SK-N-DZ (cell line): ENCODE data around the gene EXOC2.

Source experiments
- DNase-seq: peaks from one replicate; pipeline ENCODE4 v3.0.0-alpha.2; 2015; ENCODE audit warnings: low spot score

EXOC2 gene

GRCh38 chr6:473356-473755 is 219.6 kb downstream of the EXOC2 start:
- no peak for DNase-seq

DNA sequence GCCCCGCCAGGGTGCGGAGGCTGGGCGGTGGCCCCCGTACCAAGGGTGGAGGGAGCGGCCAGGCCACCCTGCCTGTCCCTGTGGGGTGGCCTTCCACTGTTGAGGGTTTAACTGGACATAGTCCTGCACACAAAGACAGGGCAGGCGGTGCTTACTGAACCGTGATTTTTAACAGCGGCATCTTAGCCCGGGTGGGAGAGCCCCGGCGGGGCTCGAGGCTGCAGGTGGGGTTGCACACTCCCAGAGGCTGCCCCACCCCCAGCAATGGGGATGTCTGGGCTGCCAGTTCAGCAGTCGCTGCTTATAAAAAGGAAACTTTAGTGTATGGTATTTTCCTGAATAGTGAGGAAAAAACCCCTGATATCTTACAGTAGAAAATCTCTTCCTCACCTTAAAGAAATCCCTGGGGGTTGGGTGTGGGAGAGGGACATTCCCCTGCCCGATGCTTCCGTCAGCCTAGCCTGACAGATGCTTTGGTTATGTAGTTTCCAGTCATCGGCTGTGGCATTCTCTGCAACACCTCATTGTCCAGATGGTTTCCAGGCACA is 222.0 kb downstream of the EXOC2 start:
- no peak for DNase-seq

GRCh38 chr6:470051-470900 is 222.7 kb downstream of the EXOC2 start:
- no peak for DNase-seq

GRCh38 chr6:467671-468082 is 225.3 kb downstream of the EXOC2 start:
- no peak for DNase-seq

GRCh38 chr6:467111-467510 is 225.8 kb downstream of the EXOC2 start:
- no peak for DNase-seq

GRCh38 chr6:466564-466963 is 226.4 kb downstream of the EXOC2 start:
- no peak for DNase-seq

DNA sequence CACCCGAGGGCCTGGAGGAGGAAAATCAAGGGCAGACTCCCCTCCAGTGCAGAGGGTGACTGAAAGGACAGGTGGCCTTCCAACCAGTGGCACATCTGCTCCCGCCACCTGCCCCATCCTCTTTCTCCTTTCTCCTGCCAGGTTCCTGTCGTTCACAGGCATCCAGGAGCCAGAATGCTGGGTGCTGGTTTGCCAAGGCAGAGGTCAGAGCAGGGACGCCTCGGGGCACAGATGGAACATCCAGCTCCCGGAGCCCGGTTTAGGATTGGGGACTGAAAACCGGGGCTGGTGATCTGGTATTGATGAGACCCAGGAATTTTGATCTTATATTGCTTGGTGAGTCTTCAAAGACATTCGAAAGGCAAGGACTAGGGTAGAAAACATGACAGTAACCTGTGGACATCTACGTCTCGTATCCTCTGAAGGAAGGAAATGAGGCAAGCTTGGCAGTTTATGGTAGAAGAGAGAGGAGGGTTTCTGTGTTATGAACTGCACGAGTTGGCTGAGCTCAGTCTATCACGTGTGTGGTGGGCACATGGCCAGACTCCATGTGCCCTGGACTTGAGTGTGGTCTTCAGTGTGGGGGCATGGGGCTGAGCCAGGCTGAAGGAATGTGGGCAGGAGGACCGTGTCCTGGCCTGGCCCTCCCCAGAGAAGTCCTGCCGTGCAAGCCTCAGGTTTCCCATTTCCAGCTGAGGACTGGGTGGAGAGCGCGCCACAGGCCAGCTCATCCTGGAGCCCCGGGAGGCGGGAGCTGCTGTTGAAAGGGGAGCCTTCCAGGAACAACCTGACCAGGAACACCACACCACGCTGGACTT is 227.2 kb downstream of the EXOC2 start:
- DNase-seq = no peak

DNA sequence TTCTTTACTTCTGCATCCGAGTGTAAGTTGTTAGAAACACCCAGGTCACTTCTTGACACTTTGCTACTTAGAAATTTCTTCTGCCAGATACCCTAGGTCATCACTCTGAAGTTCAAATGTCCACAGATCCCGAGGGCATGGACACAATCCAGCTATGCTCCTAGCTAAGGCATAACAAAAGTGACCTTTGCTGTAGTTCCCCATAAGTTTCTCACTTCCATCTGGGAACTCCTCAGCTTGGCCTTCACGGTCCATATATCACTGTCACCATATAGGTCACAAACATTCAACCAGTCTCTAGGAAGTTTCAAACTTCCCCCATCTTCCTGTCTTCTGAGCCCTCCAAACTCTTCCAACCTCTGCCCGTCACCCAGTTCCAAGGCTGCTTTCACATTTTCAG is 236.1 kb downstream of the EXOC2 start:
- DNase-seq = no peak

- DNase-seq = no peak
These were observed 236.5 kb downstream of the EXOC2 start for GRCh38 chr6:456358-456867.

DNA sequence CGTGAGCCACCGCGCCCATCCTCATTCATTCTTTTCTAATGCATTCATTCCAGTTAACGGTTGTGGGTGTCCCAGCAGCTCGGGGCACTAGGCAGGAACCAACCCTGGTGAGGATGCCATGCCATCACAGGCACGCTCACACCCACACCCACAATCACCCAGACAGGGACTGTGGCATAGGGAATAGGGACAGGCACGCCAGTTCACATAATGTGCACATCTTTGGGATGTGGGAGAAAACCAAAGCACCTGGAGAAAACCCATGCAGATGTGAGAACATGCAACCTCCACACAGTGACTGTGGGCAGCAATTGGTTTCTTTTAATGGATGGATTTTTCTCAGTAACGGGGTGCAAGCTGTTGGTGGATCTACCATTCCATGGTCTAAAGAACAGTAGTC is 237.1 kb downstream of the EXOC2 start:
- DNase-seq = no peak

DNA sequence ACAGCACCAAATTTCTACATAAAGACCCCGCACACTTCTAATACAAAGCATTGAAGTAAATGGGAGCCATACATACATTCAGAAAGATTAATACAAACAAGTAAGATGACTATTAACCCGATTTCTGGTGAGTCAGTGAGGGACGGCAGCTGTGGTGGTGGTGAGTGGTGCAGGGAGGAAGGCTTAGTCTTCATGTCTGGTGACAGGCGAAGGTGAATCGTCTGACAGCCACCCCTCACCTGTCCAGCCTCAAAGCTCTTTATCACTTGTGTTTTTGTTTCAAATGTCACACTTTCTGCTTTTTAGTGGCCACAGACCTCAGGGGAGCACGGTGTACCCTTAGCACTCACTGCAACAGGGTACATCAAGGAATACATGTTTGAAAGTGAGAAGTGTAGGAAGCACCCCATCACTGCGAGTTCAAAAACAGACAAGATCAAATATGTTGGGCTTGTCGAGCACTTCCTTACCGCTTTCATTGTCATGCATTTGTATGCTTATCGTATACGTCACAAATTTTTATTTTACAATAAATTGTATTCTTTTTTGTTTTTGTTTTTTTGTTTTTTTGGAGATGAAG is 237.8 kb downstream of the EXOC2 start:
- DNase-seq = no peak

GRCh38 chr6:454148-454991 is 238.6 kb downstream of the EXOC2 start:
- DNase-seq = no peak

GRCh38 chr6:453152-453551 is 239.8 kb downstream of the EXOC2 start:
- no peak for DNase-seq

GRCh38 chr6:452301-453067 is 240.5 kb downstream of the EXOC2 start:
- no peak for DNase-seq

GRCh38 chr6:451847-452246 is 241.1 kb downstream of the EXOC2 start:
- no peak for DNase-seq

DNA sequence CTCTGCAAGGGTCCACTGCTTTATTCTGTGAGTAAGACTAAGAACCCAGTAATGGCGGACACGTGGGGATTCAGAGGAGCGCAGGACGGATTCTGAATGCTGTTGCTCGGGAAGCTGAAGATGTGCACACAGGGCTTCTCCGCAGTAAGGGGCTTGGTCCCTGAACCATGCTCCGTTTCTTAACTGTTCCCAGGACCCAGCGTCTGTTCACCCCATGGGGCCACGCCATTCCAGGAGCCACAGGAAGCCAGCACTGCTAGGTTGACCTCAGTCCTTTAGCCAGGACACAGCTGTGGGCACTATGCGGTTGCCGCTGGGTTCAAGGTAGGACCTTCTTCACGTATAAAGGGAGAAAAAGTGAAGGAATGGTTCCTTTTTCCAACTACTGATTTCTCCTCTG is 241.6 kb downstream of the EXOC2 start:
- DNase-seq = no peak

GRCh38 chr6:449486-450419 is 243.2 kb downstream of the EXOC2 start:
- no peak for DNase-seq

DNA sequence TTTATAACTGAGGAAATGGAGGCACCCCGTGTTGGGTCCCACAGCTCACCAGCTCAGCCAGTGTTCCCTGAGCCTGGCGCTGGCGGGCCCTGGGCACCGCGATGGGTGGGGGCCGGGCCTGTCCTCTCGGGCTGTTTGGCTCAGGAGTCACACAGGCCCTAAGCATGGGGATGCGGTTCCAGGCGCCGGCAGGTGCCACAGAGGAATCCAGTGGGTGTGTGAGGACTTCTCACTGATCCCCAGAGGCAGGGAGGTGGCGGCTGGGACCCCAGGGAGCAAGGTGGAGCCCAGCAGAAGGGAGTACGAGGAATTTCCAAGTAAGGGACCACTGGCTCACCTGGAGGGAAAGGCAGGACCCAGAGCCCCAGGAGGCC is 243.9 kb downstream of the EXOC2 start:
- no peak for DNase-seq
